Spleen (tissue), 7 donors: Measurements from ENCODE around the gene GNAI3.

Experiments used
- CTCF ChIP-seq, 11 experiments: fragments of 200-600 bp in 7 of 11; fragments of 450-650 bp in 4 of 11; sonication (generic) in 4 of 11; IDR thresholded peaks in 8 of 11; conservative IDR thresholded peaks in 3 of 11; 1 replicate in 7 of 11; 2 replicates in 4 of 11; pipeline versions ENCODE4 v1.4.0 to v1.8.0; 2016 to 2021; ENCODE audit warnings: antibody characterized with exemption in 11 of 11, inconsistent platforms in 4 of 11, mild to moderate bottlenecking in 1 of 11
- POLR2A ChIP-seq, 3 donors: fragments of 450-650 bp; IDR thresholded peaks; one replicate each; pipeline ENCODE4 v1.5.1; 2017; ENCODE audit warnings: antibody characterized with exemption in 3 of 3, mild to moderate bottlenecking in 1 of 3
- POLR2AphosphoS5 ChIP-seq, 3 donors: sonication (generic); formaldehyde crosslinking; IDR thresholded peaks; one replicate each; pipeline ENCODE4 v1.5.1; 2017; ENCODE audit warnings: antibody characterized with exemption in 3 of 3
- donor health status: DM: no; HTN: no; CAD: no; lungs with moderate emphysema.
- donor health status: DM: no; HTN: no; CAD: no.
- donor health status: DM: no; HTN: no; CAD: no.

DNA sequence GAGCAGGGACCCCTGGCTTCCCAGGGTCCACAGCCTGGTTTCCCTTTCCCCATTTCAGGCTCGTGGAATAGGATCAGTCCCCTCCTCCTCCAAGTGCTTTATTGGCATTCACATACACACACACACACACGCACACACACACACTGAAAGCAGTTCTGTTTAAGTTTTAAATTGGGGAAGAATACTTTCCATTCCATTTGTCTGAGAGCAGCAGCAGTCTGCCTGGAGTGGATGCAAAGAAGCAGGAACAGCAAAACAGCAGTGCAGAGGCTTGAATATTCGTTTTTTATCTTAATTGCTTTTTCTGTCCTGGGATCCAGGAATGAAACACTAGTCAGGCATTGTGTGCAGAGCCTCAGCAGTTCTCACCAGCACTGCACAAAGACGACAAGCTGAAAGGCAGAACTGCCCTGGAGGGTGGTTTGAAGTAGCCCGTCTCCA is 47.5 kb upstream of the GNAI3 start:
- TF ChIP-seq CTCF (IDR thresholded peaks at IDR 0.05 in 8 of 11, conservative IDR thresholded peaks at IDR 0.05 in 3 of 11) = no peak
- no peak for TF ChIP-seq POLR2A (IDR thresholded peaks at IDR 0.05)
- TF ChIP-seq POLR2AphosphoS5 (IDR thresholded peaks at IDR 0.05) = no peak
